Endodermal cell (in vitro differentiated cells): Measurements from ENCODE around the gene TAF11L14. TPM values are rescaled to one million over a fixed set of nuclear protein-coding genes. Genes with fewer than 3 reads are reported as not detected.

Source experiments
- DNase-seq: peaks from one replicate; pipeline ENCODE4 v3.0.0-alpha.2; 2017
- H3K27ac ChIP-seq: 2 replicates; pipeline ENCODE4 v1.5.1; 2013; ENCODE audit warnings: mild to moderate bottlenecking, low read depth, low read length, moderate library complexity
- H3K27me3 ChIP-seq: 2 replicates; pipeline ENCODE4 v1.6.1; 2013; ENCODE audit warnings: mild to moderate bottlenecking, low read length, moderate library complexity; ENCODE audit not compliant: insufficient read depth, control insufficient read depth, poor library complexity, severe bottlenecking
- H3K36me3 ChIP-seq: 2 replicates; pipeline ENCODE4 v1.7.0; 2013; ENCODE audit warnings: mild to moderate bottlenecking, low read length, moderate library complexity; ENCODE audit not compliant: control insufficient read depth, insufficient read depth
- H3K4me1 ChIP-seq: one replicate; pipeline ENCODE4 v1.7.0; 2013; ENCODE audit warnings: low read length; ENCODE audit not compliant: control insufficient read depth, insufficient read depth
- H3K4me3 ChIP-seq: 2 replicates; pipeline ENCODE4 v1.5.1; 2013; ENCODE audit warnings: mild to moderate bottlenecking, low read length, moderate library complexity
- H3K9ac ChIP-seq: 2 replicates; pipeline ENCODE4 v1.6.1; 2013; ENCODE audit warnings: mild to moderate bottlenecking, low read length, moderate library complexity; ENCODE audit not compliant: poor library complexity, severe bottlenecking; ENCODE audit errors: extremely low read depth
- H3K9me3 ChIP-seq: 2 replicates; pipeline ENCODE4 v1.6.1; 2013; ENCODE audit warnings: mild to moderate bottlenecking, low read length, moderate library complexity; ENCODE audit not compliant: control insufficient read depth
- H3K27ac Mint-ChIP-seq: 2 replicates; pipeline ENCODE4 v1.8.0; 2020; ENCODE audit warnings: mixed read lengths
- H3K27me3 Mint-ChIP-seq: 2 replicates; pipeline ENCODE4 v1.8.0; 2021; ENCODE audit warnings: mild to moderate bottlenecking, mixed read lengths; ENCODE audit not compliant: insufficient read depth
- H3K36me3 Mint-ChIP-seq: 2 replicates; pipeline ENCODE4 v1.8.0; 2020; ENCODE audit warnings: low read depth, mixed read lengths
- H3K4me1 Mint-ChIP-seq: 2 replicates; pipeline ENCODE4 v1.8.0; 2020; ENCODE audit warnings: mixed read lengths
- H3K4me3 Mint-ChIP-seq: 2 replicates; pipeline ENCODE4 v1.8.0; 2020; ENCODE audit warnings: mild to moderate bottlenecking, moderate library complexity, mixed read lengths
- H3K9me3 Mint-ChIP-seq: 2 replicates; pipeline ENCODE4 v1.8.0; 2020; ENCODE audit warnings: mild to moderate bottlenecking, mixed read lengths
- CTCF ChIP-seq: fragments of 200-600 bp; sonication (generic); conservative IDR thresholded peaks from 2 replicates; pipeline ENCODE4 v1.5.0; 2021; ENCODE audit warnings: antibody characterized with exemption, mild to moderate bottlenecking
- WGBS, 2 experiments: methylation state at CpG; one replicate each; pipeline versions ENCODE4 v1.1.5 to v1.1.7; 2013; ENCODE audit warnings: missing lambda C conversion rate in 2 of 2, mixed read lengths in 1 of 2; ENCODE audit not compliant: insufficient coverage in 1 of 2, insufficient read length in 1 of 2; 5-methylcytosine and 5-hydroxymethylcytosine counted together
- total RNA-seq, 2 donors: library from RNA; stranded (reverse); fragmentation: NEBNext Ultra II Directional in 1 of 2; extraction: Animal tissue kit (Norgen Biotek cat#: 25700) in 1 of 2; gene quantifications; 2 replicates in 1 of 2; 3 replicates in 1 of 2; pipeline ENCODE4 v1.2.1, GENCODE V29; 2021

TAF11L14 gene
- total RNA-seq, 2 donors from 2014 or later, result not detected

DNA sequence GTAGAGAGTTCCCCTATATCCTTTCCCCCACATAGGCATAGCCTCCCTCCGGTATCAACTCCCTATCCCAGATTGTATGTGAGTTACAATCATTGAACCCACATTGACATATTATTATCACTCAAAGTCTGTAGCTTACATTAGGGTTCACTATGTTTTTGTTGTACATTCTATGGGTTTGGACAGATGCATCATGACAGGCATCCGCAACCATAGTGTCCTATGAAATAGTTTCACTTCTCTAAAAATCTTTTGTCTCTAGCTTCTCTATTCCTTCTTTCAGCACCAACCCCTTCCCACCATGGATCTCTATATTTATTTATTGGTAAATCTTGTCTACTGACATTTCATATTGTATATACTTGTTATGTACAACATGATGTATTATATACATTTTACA is 31.6 kb downstream of the TAF11L14 start:
- no peak overlapping the region for H3K27ac Mint-ChIP-seq

GRCh38 chr5:17666726-17667235 is 32.5 kb downstream of the TAF11L14 start:
- H3K4me1 ChIP-seq, result peaks cover 5% of the 10 kb centered on the region
- H3K27ac ChIP-seq, result no peak overlapping the region
- H3K27ac Mint-ChIP-seq, result no peak overlapping the region
- no peak overlapping the region for H3K4me3 Mint-ChIP-seq
- DNase-seq, result no peak
- no peaks in the 10 kb centered on the region for H3K36me3 Mint-ChIP-seq
- H3K9me3 Mint-ChIP-seq, result peaks cover 4% of the 10 kb centered on the region
- 92% methylated on average over 2 of the region's 3 CpGs; no CpG with 5 or more reads in 1 of the 2 experiments for WGBS, 2 experiments
- no peaks in the 10 kb centered on the region for H3K36me3 ChIP-seq
- no peak for TF ChIP-seq CTCF
- no peak overlapping the region for H3K9ac ChIP-seq
- H3K27me3 Mint-ChIP-seq, result no peaks in the 10 kb centered on the region
- no peak overlapping the region for H3K4me3 ChIP-seq
- no peaks in the 10 kb centered on the region for H3K27me3 ChIP-seq
- peaks cover 20% of the 10 kb centered on the region for H3K4me1 Mint-ChIP-seq
- no peaks in the 10 kb centered on the region for H3K9me3 ChIP-seq

More for the DNA sequence above, 31.6 kb downstream of the TAF11L14 start:
- Histone ChIP-seq H3K9ac (no peak overlapping the region), H3K27me3 (no peaks in the 10 kb centered on the region), H3K9me3 (no peaks in the 10 kb centered on the region), H3K4me3 (no peak overlapping the region), H3K4me1 (peaks cover 5% of the 10 kb centered on the region), H3K27ac (no peak overlapping the region), H3K36me3 (no peaks in the 10 kb centered on the region)
- H3K27me3 Mint-ChIP-seq, result no peaks in the 10 kb centered on the region
- WGBS, 2 experiments, result 95 to 100% methylated on average over 1 to 2 of the region's 2 CpGs
- TF ChIP-seq CTCF, result no peak
- no peak for DNase-seq
- H3K4me1 Mint-ChIP-seq, result peaks cover 22% of the 10 kb centered on the region
- no peak overlapping the region for H3K4me3 Mint-ChIP-seq
- H3K36me3 Mint-ChIP-seq, result no peaks in the 10 kb centered on the region
- H3K9me3 Mint-ChIP-seq, result peaks cover 7% of the 10 kb centered on the region

DNA sequence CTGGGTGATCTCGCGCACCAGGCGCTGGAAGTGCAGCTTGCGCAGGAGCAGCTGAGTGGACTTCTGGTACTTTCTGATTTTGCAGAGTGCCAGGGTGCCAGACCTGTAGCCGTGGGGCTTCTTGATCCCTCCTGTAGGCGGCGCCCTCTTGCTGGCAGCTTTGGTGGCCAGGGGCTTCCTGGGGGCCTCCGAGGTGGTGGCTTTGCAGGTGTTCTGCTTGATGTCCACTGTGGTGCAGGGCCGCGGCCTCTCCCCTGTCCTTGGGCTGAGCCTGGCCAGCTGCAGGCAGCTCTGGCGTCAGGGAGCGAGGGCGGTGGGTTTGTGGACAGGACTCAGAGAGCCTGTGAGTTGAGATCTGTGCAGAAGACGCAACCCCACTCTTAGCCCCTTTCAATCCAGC is 36.1 kb downstream of the TAF11L14 start:
- no peak for DNase-seq
- Mint-ChIP-seq H3K27me3 (no peaks in the 10 kb centered on the region), H3K4me3 (no peak overlapping the region), H3K27ac (no peak overlapping the region), H3K36me3 (no peaks in the 10 kb centered on the region), H3K4me1 (no peaks in the 10 kb centered on the region), H3K9me3 (peaks cover 6% of the 10 kb centered on the region)
- no peaks in the 10 kb centered on the region for H3K4me1 ChIP-seq
- peak; percentile 30 for TF ChIP-seq CTCF
- 94 to 97% methylated on average over 10 to 14 of the region's 14 CpGs for WGBS, 2 experiments
- no peaks in the 10 kb centered on the region for H3K27me3 ChIP-seq
- H3K36me3 ChIP-seq, result no peaks in the 10 kb centered on the region
- H3K9me3 ChIP-seq, result no peaks in the 10 kb centered on the region
- H3K4me3 ChIP-seq, result no peak overlapping the region
- no peak overlapping the region for H3K27ac ChIP-seq
- H3K9ac ChIP-seq, result no peak overlapping the region
